ENCODE measurements around the gene UBAC1.

DNA sequence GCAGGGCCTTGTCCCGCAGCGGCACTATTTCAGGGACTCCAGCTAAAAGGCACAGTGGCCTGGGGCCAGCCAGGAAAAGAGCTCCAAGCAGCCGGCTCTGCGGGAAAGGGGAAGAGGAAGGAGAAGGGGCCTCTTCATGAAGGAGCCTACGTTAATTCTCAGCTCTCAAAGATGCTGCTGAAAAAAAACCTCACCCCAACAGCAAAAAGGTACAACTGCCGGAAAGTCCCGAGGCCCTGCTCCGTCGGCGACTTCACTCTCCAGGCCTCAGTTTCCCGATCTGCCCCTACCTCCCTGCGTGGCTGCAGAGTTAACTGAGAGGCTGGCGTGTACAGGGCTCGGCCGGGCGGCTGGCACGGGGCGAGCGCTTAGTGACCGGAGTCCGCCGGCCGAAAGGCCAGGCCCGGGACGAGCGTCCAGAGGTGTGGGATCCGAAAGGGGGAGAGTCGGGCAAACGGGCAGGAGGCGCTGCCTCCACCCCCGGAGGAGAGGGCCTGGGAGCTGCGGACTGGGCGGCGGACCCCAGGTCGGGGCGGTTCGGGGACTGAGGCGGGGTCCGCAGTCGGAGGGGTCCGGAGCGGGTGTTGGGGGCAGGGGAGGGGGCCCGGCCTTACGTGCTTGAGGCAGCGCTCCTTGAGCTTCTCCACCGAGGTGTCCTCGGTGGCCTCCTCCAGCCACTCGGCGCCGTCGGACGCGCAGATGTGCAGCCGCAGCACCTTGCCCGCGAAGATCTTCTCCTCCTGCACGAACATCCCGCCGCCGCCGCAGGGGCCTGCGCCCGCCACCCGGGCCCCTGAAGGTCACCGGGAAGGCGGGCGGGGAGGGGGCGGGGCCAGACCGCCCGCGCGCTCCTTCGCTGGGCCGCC is 529 bp downstream of the UBAC1 start:
- TF ChIP-seq SIN3A (IDR thresholded peaks at IDR 0.05; ENCODE audit: borderline replicate concordance, insufficient read depth, low read length), result no peak
- TF ChIP-seq REST (IDR thresholded peaks at IDR 0.05; ENCODE audit: insufficient read depth in 1 of 2, low read depth in 2 of 2, low read length in 2 of 2), result no peak

All from PFSK-1 (cell line).